Sigmoid colon (tissue), 7 donors: ENCODE results near the gene RNPS1. TPM values are rescaled to one million over a fixed set of nuclear protein-coding genes. Genes with fewer than 3 reads are reported as not detected.
A peak's percentile ranks its signal among the peaks of the same experiment; 100 is the strongest.

Source experiments
- DNase-seq: peaks from one replicate; pipeline ENCODE4 v3.0.0-alpha.2; 2019
- H3K27ac ChIP-seq, 4 donors: fragments of 200-600 bp; sonication (generic); one replicate each; pipeline ENCODE4 v1.5.1; 2016 to 2019; ENCODE audit warnings: mild to moderate bottlenecking in 1 of 4
- H3K27me3 ChIP-seq, 3 donors: fragments of 200-600 bp; sonication (generic); one replicate each; pipeline ENCODE4 v1.5.1; 2019; ENCODE audit warnings: mild to moderate bottlenecking in 1 of 3
- H3K36me3 ChIP-seq, 4 donors: fragments of 200-600 bp; sonication (generic); one replicate each; pipeline ENCODE4 v1.5.1; 2016 to 2019
- H3K4me1 ChIP-seq, 4 donors: fragments of 200-600 bp; sonication (generic); one replicate each; pipeline ENCODE4 v1.5.1; 2017 to 2019
- H3K4me3 ChIP-seq, 4 donors: fragments of 200-600 bp; sonication (generic); one replicate each; pipeline ENCODE4 v1.5.1; 2017 to 2019; ENCODE audit warnings: mild to moderate bottlenecking in 2 of 4, moderate library complexity in 1 of 4
- H3K9me3 ChIP-seq, 4 donors: fragments of 200-600 bp in 3 of 4; sonication (generic) in 3 of 4; one replicate each; pipeline versions ENCODE4 v1.5.1 to v1.6.1; 2013 to 2019
- EP300 ChIP-seq, 4 donors: sonication (generic); formaldehyde crosslinking; IDR thresholded peaks; one replicate each; pipeline ENCODE4 v1.6.1; 2017; ENCODE audit warnings: antibody characterized with exemption in 4 of 4
- POLR2A ChIP-seq, 2 donors: fragments of 450-650 bp; IDR thresholded peaks; one replicate each; pipeline ENCODE4 v1.6.1; 2016; ENCODE audit warnings: antibody characterized with exemption in 2 of 2, mild to moderate bottlenecking in 2 of 2, moderate library complexity in 2 of 2
- POLR2AphosphoS5 ChIP-seq, 4 donors: sonication (generic); formaldehyde crosslinking; IDR thresholded peaks; one replicate each; pipeline ENCODE4 v1.6.1; 2017; ENCODE audit warnings: antibody characterized with exemption in 4 of 4
- WGBS, 2 donors: extraction: QIAGEN DNeasy Blood & Tissue Kit; methylation state at CpG; one replicate each; pipeline ENCODE4 v1.1.7; 2013; 5-methylcytosine and 5-hydroxymethylcytosine counted together
- intact Hi-C: fragments of 100-400 bp; cut with DNase I; formaldehyde crosslinking; loops from one replicate; pipeline ENCODE4 v1.15.1; 2023
- polyA plus RNA-seq, 3 donors: library from polyadenylated mRNA; stranded (reverse); fragments of 200-250 nt; gene quantifications; one replicate each; pipeline ENCODE4 v1.2.3, GENCODE V29; 2013
- total RNA-seq, 4 donors: library from RNA; depleted of rRNA; stranded (reverse); fragments of >200 nt; gene quantifications; one replicate each; pipeline ENCODE4 v1.1.0, GENCODE V29; 2016
- TF ChIP-seq, protein P1 (sequence below), 4 experiments: fragments of 450-650 bp in 3 of 4; fragments of 200-600 bp in 1 of 4; IDR thresholded peaks; one replicate each; pipeline ENCODE4 v1.5.1; 2016 to 2019; ENCODE audit warnings: antibody characterized with exemption in 4 of 4, mild to moderate bottlenecking in 3 of 4, moderate library complexity in 2 of 4
- donor health status: healthy with polysubstance abuse.
- donor health status: Bipolar disorder and iron deficiency.
- donor health status: healthy.

The RNPS1 gene
- total and polyA plus RNA-seq, 7 donors, result 110 to 171 (median 128) TPM

DNA sequence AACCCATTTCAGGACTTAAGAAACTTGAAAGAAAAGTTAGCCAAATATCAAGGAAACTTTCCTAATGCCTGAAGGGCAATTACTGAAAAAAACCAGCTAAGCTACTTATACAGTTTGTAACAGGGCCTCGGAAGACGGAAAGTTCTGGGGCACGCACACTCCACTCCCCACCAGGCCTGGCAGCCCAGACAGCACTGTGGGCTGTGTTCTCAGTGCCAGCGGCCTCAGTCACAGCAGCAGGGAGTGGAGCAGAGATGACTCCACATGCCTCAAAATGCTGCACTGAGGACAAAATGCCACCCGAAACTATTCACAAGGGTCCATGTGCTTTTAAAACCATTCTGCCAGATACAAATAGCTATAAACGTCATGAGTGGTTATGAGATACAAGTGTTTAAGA is 10.2 kb downstream of the RNPS1 start:
- 91 to 94% methylated on average over 6 of the region's 6 CpGs for WGBS, 2 donors
- H3K9me3 ChIP-seq, result no peaks in the 10 kb centered on the region
- no peaks in the 10 kb centered on the region for H3K27me3 ChIP-seq
- H3K27ac ChIP-seq, result no peak overlapping the region
- TF ChIP-seq, protein P1, sequence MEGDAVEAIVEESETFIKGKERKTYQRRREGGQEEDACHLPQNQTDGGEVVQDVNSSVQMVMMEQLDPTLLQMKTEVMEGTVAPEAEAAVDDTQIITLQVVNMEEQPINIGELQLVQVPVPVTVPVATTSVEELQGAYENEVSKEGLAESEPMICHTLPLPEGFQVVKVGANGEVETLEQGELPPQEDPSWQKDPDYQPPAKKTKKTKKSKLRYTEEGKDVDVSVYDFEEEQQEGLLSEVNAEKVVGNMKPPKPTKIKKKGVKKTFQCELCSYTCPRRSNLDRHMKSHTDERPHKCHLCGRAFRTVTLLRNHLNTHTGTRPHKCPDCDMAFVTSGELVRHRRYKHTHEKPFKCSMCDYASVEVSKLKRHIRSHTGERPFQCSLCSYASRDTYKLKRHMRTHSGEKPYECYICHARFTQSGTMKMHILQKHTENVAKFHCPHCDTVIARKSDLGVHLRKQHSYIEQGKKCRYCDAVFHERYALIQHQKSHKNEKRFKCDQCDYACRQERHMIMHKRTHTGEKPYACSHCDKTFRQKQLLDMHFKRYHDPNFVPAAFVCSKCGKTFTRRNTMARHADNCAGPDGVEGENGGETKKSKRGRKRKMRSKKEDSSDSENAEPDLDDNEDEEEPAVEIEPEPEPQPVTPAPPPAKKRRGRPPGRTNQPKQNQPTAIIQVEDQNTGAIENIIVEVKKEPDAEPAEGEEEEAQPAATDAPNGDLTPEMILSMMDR (IDR thresholded peaks at IDR 0.05), result no peak
- no peak for TF ChIP-seq POLR2AphosphoS5 (IDR thresholded peaks at IDR 0.05)
- TF ChIP-seq POLR2A (IDR thresholded peaks at IDR 0.05), result no peak
- TF ChIP-seq EP300 (IDR thresholded peaks at IDR 0.05), result no peak
- no peaks in the 10 kb centered on the region for H3K4me1 ChIP-seq
- intact Hi-C loops, result no loop called here
- peaks cover 51 to 100% (median 86%) of the 10 kb centered on the region in 4 donors for H3K36me3 ChIP-seq
- H3K4me3 ChIP-seq, result no peak overlapping the region
- no peak for DNase-seq

DNA sequence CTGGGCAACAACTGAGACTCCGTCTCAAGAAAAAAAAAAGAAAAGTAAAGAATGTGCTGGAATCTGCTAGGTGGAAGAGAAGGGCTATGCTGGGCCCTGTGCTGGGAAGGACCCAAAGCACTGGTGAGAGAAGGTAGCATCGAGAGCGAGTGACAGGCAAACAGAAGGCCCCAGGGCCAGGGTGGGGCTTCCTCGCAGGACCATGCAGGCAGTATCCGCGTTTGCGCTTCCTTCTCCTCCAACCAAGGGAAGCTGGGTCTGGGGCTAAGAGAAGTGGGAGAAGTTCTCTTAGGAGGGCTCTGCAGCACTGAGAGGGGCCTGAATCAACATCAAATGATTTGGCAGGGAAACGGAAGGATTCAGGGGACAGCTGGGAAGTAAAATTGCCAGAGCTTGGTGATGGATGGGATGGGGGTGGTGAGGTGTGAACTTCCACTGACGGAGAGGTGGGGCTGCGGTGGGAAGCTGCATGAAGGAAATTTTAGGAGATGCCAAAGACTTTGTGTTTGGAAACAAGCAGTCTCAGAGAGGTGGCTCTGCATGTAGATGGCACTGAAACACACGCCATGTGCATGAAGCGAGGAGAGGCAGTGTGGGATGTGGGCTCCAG is 11.3 kb downstream of the RNPS1 start:
- Histone ChIP-seq H3K4me1 (peaks cover 0 to 7% (median 5%) of the 10 kb centered on the region in 4 donors), H3K27ac (no peak overlapping the region), H3K27me3 (no peaks in the 10 kb centered on the region), H3K4me3 (no peak overlapping the region), H3K36me3 (peaks cover 47 to 92% (median 75%) of the 10 kb centered on the region in 4 donors), H3K9me3 (no peaks in the 10 kb centered on the region)
- DNase-seq, result no peak
- WGBS, 2 donors, result 92 to 93% methylated on average over 12 of the region's 12 CpGs
- TF ChIP-seq POLR2AphosphoS5 (IDR thresholded peaks at IDR 0.05) (no peak), POLR2A (IDR thresholded peaks at IDR 0.05) (no peak), EP300 (IDR thresholded peaks at IDR 0.05) (no peak)
- TF ChIP-seq, protein P1 (IDR thresholded peaks at IDR 0.05), result no peak
- intact Hi-C loops, result no loop called here

DNA sequence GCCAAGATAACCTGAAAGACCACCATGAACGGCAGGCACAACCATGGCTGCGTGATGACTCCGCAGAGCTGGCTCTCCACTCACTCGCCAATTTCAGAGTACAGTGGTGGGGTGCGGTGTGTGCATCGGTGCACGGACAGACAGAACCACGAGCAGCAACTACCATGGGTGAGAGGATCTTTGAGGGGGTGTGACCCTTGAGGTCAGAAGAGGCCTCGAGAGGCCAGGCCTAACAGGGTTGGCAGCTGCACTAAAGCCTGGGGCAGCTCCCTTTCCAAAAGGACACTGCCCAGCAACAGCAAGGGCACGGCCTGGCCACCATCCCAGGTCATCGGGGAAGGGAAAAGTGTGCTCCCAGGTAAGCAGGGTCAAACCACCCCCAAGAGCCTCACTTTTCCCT is 14.6 kb downstream of the RNPS1 start:
- 84 to 87% methylated on average over 11 of the region's 11 CpGs for WGBS, 2 donors
- Histone ChIP-seq H3K9me3 (no peaks in the 10 kb centered on the region), H3K4me1 (peaks cover 0 to 27% (median 23%) of the 10 kb centered on the region in 4 donors), H3K36me3 (peaks cover 37 to 59% (median 49%) of the 10 kb centered on the region in 4 donors), H3K27me3 (no peaks in the 10 kb centered on the region), H3K4me3 (no peak overlapping the region), H3K27ac (no peak overlapping the region)
- DNase-seq, result no peak
- TF ChIP-seq EP300 (IDR thresholded peaks at IDR 0.05), result no peak
- no peak for TF ChIP-seq POLR2A (IDR thresholded peaks at IDR 0.05)
- TF ChIP-seq POLR2AphosphoS5 (IDR thresholded peaks at IDR 0.05), result no peak
- TF ChIP-seq, protein P1 (IDR thresholded peaks at IDR 0.05), result no peak
- intact Hi-C loops, result loop anchor here (5.0 kb wide), 2 partner anchors 46 to 231 kb away; partner anchors contain the start of gene MLST8

DNA sequence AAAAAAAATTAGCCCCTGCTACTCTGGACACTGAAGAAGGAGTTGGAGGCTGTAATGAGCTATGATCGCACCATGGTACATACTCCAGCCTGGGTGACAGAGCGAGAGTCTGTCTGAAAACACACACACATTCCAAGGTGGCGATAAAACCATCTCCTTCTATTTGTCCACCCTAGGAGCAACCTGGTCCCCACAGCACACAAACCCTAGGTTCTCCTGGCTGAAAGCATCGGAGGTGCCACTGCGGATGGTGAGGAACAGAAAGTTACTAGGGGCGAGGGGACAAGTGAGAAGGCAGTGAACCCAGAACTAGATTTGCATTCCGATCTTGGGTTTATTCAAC is 15.1 kb downstream of the RNPS1 start:
- Histone ChIP-seq H3K36me3 (peaks cover 36 to 54% (median 46%) of the 10 kb centered on the region in 4 donors), H3K4me1 (peaks cover 0 to 27% (median 23%) of the 10 kb centered on the region in 4 donors), H3K4me3 (no peak overlapping the region), H3K9me3 (no peaks in the 10 kb centered on the region), H3K27me3 (no peaks in the 10 kb centered on the region), H3K27ac (peak overlapping the region in 2 of 4 donors; percentile 93 to 94)
- 93 to 94% methylated on average over 7 of the region's 7 CpGs for WGBS, 2 donors
- intact Hi-C loops, result loop anchor here (5.0 kb wide), 2 partner anchors 45 to 230 kb away; partner anchors contain the start of gene MLST8
- no peak for DNase-seq
- TF ChIP-seq POLR2A (IDR thresholded peaks at IDR 0.05) (no peak), POLR2AphosphoS5 (IDR thresholded peaks at IDR 0.05) (no peak), EP300 (IDR thresholded peaks at IDR 0.05) (no peak)
- TF ChIP-seq, protein P1 (IDR thresholded peaks at IDR 0.05), result no peak
